GM23338 (cell line): ENCODE results near the gene KRIT1. TPM values are rescaled to one million over a fixed set of nuclear protein-coding genes. Genes with fewer than 3 reads are reported as not detected.
A peak's percentile ranks its signal among the peaks of the same experiment; 100 is the strongest.

Experiments
- ATAC-seq: fragments of 200-7000 bp; cut with Tn5 transposase; 3 replicates; pipeline ENCODE4 v1.9.1; 2020
- DNase-seq: peaks from one replicate; pipeline ENCODE4 v3.0.0-alpha.2; 2015; ENCODE audit warnings: low spot score
- H2AFZ ChIP-seq: fragments of 200-600 bp; sonication (generic); 2 replicates; pipeline ENCODE4 v1.8.0; 2016; ENCODE audit warnings: antibody characterized with exemption, mild to moderate bottlenecking, moderate library complexity
- H3F3A ChIP-seq: fragments of 200-600 bp; sonication (generic); replicated peaks from 2 replicates; pipeline ENCODE4 v1.8.0; 2017; ENCODE audit warnings: antibody characterized with exemption, mixed run types, low read depth
- H3K27ac ChIP-seq: fragments of 200-600 bp; sonication (generic); 2 replicates; pipeline ENCODE4 v1.6.1; 2016; ENCODE audit warnings: low read depth
- H3K27me3 ChIP-seq: fragments of 200-600 bp; sonication (generic); 2 replicates; pipeline ENCODE4 v1.8.0; 2016; ENCODE audit warnings: mild to moderate bottlenecking, mixed run types, moderate library complexity; ENCODE audit not compliant: insufficient read depth
- H3K36me3 ChIP-seq: fragments of 200-600 bp; sonication (generic); 2 replicates; pipeline ENCODE4 v1.8.0; 2016; ENCODE audit warnings: mild to moderate bottlenecking; ENCODE audit not compliant: insufficient read depth
- H3K4me1 ChIP-seq: fragments of 200-600 bp; sonication (generic); 2 replicates; pipeline ENCODE4 v1.8.0; 2016; ENCODE audit warnings: mild to moderate bottlenecking, moderate library complexity; ENCODE audit not compliant: insufficient read depth
- H3K4me2 ChIP-seq: fragments of 200-600 bp; sonication (generic); 2 replicates; pipeline ENCODE4 v1.7.1; 2017; ENCODE audit warnings: mixed run types
- H3K4me3 ChIP-seq: fragments of 200-600 bp; sonication (generic); 2 replicates; pipeline ENCODE4 v1.6.1; 2016; ENCODE audit warnings: mixed run types
- H3K79me2 ChIP-seq: fragments of 200-600 bp; sonication (generic); replicated peaks from 2 replicates; pipeline ENCODE4 v1.8.0; 2017; ENCODE audit warnings: mild to moderate bottlenecking; ENCODE audit not compliant: insufficient read depth
- H3K9me2 ChIP-seq: fragments of 200-600 bp; sonication (generic); 2 replicates; pipeline ENCODE4 v1.8.0; 2017; ENCODE audit not compliant: insufficient read depth
- H4K20me1 ChIP-seq: fragments of 200-600 bp; sonication (generic); replicated peaks from 2 replicates; pipeline ENCODE4 v1.8.0; 2017; ENCODE audit warnings: mild to moderate bottlenecking; ENCODE audit not compliant: insufficient read depth
- H3K27ac Mint-ChIP-seq: 2 replicates; pipeline ENCODE4 v1.8.0; 2020; ENCODE audit warnings: inconsistent platforms, mild to moderate bottlenecking, moderate library complexity, mixed read lengths
- H3K27me3 Mint-ChIP-seq: 3 replicates; pipeline ENCODE4 v1.8.0; 2022; ENCODE audit warnings: low read depth, mild to moderate bottlenecking, moderate library complexity, mixed read lengths, inconsistent platforms; ENCODE audit not compliant: insufficient read depth, poor library complexity
- H3K36me3 Mint-ChIP-seq: 3 replicates; pipeline ENCODE4 v1.8.0; 2021; ENCODE audit warnings: low read depth, mild to moderate bottlenecking, inconsistent platforms, moderate library complexity, mixed read lengths
- H3K4me1 Mint-ChIP-seq: 3 replicates; pipeline ENCODE4 v1.8.0; 2020; ENCODE audit warnings: mild to moderate bottlenecking, inconsistent platforms, mixed read lengths
- H3K4me3 Mint-ChIP-seq: 3 replicates; pipeline ENCODE4 v1.8.0; 2021; ENCODE audit warnings: moderate library complexity, mild to moderate bottlenecking, inconsistent platforms, mixed read lengths
- H3K9me3 Mint-ChIP-seq: 3 replicates; pipeline ENCODE4 v1.8.0; 2020; ENCODE audit warnings: moderate library complexity, mild to moderate bottlenecking, inconsistent platforms, mixed read lengths
- CREB1 ChIP-seq: fragments of 250-450 bp; sonication (Bioruptor Pico); IDR thresholded peaks from 2 replicates; pipeline ENCODE4 v1.5.0; 2020; ENCODE audit warnings: low read depth, mild to moderate bottlenecking, moderate library complexity
- CTCF ChIP-seq, 2 experiments: fragments of 200-600 bp in 1 of 2; sonication (generic) in 1 of 2; conservative IDR thresholded peaks; 2 replicates each; pipeline versions ENCODE4 v1.5.1 to v1.6.1; 2016 to 2017; ENCODE audit warnings: antibody characterized with exemption in 2 of 2, low read depth in 2 of 2, mild to moderate bottlenecking in 2 of 2, moderate library complexity in 1 of 2
- EZH2 ChIP-seq: fragments of 200-600 bp; sonication (generic); IDR thresholded peaks from one replicate; pipeline ENCODE4 v1.8.0; 2017; ENCODE audit warnings: antibody characterized with exemption, mild to moderate bottlenecking, low read depth; ENCODE audit not compliant: unreplicated experiment
- EZH2phosphoT487 ChIP-seq: fragments of 200-600 bp; sonication (generic); IDR thresholded peaks from one replicate; pipeline ENCODE4 v1.8.1; 2018; ENCODE audit warnings: antibody characterized with exemption; ENCODE audit not compliant: unreplicated experiment
- JUNB ChIP-seq: IDR thresholded peaks from one replicate; pipeline ENCODE4 v1.6.1; 2016; ENCODE audit warnings: antibody characterized with exemption; ENCODE audit not compliant: unreplicated experiment
- NANOG ChIP-seq: IDR thresholded peaks from 2 replicates; pipeline ENCODE4 v1.6.1; 2016; ENCODE audit warnings: antibody characterized with exemption, borderline replicate concordance
- POLR2AphosphoS5 ChIP-seq: IDR thresholded peaks from 2 replicates; pipeline ENCODE4 v1.6.1; 2016; ENCODE audit warnings: antibody characterized with exemption, low read depth
- STAT1 ChIP-seq: IDR thresholded peaks from one replicate; pipeline ENCODE4 v1.6.1; 2016; ENCODE audit warnings: antibody characterized with exemption; ENCODE audit not compliant: unreplicated experiment
- ZNF114 ChIP-seq: fragments of 250-450 bp; sonication (Bioruptor Pico); IDR thresholded peaks from 2 replicates; pipeline ENCODE4 v1.5.0; 2020; ENCODE audit warnings: mild to moderate bottlenecking, moderate library complexity
- ZNF331 ChIP-seq: fragments of 250-450 bp; sonication (Bioruptor Pico); IDR thresholded peaks from 2 replicates; pipeline ENCODE4 v1.5.0; 2020; ENCODE audit warnings: low read depth, mild to moderate bottlenecking, moderate library complexity
- ZNF462 ChIP-seq: fragments of 250-450 bp; sonication (Bioruptor Pico); IDR thresholded peaks from 2 replicates; pipeline ENCODE4 v1.5.0; 2020; ENCODE audit warnings: mild to moderate bottlenecking, moderate library complexity
- polyA plus RNA-seq: library from polyadenylated mRNA; unstranded; fragments of >200 nt; fragmentation: Nextera tagmentation; extraction: Ambion mirVana; gene quantifications from 2 replicates; pipeline ENCODE4 v1.2.1, GENCODE V29; 2016
- total RNA-seq: library from RNA; depleted of rRNA; stranded (reverse); fragments of >200 nt; shearing (Covaris generic); gene quantifications from 2 replicates; pipeline ENCODE4 v1.2.3, GENCODE V29; 2014
- TF ChIP-seq, protein P1 (sequence below): IDR thresholded peaks from one replicate; pipeline ENCODE4 v1.6.1; 2018; ENCODE audit warnings: antibody characterized with exemption; ENCODE audit not compliant: unreplicated experiment
- TF ChIP-seq, protein P2 (sequence below): IDR thresholded peaks from 2 replicates; pipeline ENCODE4 v1.6.1; 2016; ENCODE audit warnings: antibody characterized with exemption

The KRIT1 gene
- total and polyA plus RNA-seq, 2 experiments from 2014 or later, result 51.2 to 54.3 TPM

GRCh38 chr7:92293896-92294590, 48.3 kb upstream of the KRIT1 start:
- H3F3A ChIP-seq, result no peaks in the 10 kb centered on the region
- peaks cover 28% of the 10 kb centered on the region for H3K4me1 Mint-ChIP-seq
- H3K4me2 ChIP-seq, result peak overlapping the region; percentile 27; the same call in 1 of the 2 replicates
- H3K27ac ChIP-seq, result no peak overlapping the region
- H3K4me3 ChIP-seq, result no peak overlapping the region
- H3K27me3 ChIP-seq, result no peaks in the 10 kb centered on the region
- no peak for TF ChIP-seq CREB1 (CRISPR knock-in tag)
- no peak for TF ChIP-seq STAT1
- no peak for TF ChIP-seq ZNF331 (CRISPR knock-in tag)
- TF ChIP-seq, protein P1, sequence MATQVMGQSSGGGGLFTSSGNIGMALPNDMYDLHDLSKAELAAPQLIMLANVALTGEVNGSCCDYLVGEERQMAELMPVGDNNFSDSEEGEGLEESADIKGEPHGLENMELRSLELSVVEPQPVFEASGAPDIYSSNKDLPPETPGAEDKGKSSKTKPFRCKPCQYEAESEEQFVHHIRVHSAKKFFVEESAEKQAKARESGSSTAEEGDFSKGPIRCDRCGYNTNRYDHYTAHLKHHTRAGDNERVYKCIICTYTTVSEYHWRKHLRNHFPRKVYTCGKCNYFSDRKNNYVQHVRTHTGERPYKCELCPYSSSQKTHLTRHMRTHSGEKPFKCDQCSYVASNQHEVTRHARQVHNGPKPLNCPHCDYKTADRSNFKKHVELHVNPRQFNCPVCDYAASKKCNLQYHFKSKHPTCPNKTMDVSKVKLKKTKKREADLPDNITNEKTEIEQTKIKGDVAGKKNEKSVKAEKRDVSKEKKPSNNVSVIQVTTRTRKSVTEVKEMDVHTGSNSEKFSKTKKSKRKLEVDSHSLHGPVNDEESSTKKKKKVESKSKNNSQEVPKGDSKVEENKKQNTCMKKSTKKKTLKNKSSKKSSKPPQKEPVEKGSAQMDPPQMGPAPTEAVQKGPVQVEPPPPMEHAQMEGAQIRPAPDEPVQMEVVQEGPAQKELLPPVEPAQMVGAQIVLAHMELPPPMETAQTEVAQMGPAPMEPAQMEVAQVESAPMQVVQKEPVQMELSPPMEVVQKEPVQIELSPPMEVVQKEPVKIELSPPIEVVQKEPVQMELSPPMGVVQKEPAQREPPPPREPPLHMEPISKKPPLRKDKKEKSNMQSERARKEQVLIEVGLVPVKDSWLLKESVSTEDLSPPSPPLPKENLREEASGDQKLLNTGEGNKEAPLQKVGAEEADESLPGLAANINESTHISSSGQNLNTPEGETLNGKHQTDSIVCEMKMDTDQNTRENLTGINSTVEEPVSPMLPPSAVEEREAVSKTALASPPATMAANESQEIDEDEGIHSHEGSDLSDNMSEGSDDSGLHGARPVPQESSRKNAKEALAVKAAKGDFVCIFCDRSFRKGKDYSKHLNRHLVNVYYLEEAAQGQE, result no peak
- no peak for TF ChIP-seq CTCF (conservative IDR thresholded peaks at IDR 0.05; ENCODE audit: low read depth in 2 of 2)
- TF ChIP-seq NANOG, result no peak
- no peak for TF ChIP-seq POLR2AphosphoS5
- no peak for TF ChIP-seq EZH2phosphoT487
- TF ChIP-seq JUNB, result no peak
- no peak for TF ChIP-seq EZH2
- TF ChIP-seq, protein P2, sequence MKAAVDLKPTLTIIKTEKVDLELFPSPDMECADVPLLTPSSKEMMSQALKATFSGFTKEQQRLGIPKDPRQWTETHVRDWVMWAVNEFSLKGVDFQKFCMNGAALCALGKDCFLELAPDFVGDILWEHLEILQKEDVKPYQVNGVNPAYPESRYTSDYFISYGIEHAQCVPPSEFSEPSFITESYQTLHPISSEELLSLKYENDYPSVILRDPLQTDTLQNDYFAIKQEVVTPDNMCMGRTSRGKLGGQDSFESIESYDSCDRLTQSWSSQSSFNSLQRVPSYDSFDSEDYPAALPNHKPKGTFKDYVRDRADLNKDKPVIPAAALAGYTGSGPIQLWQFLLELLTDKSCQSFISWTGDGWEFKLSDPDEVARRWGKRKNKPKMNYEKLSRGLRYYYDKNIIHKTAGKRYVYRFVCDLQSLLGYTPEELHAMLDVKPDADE, result no peak
- no peak for TF ChIP-seq ZNF114 (CRISPR knock-in tag)
- no peak for TF ChIP-seq ZNF462 (CRISPR knock-in tag)
- H3K9me2 ChIP-seq, result no peaks in the 10 kb centered on the region
- DNase-seq (no peak), ATAC-seq (no peak)
- H3K36me3 Mint-ChIP-seq, result no peaks in the 10 kb centered on the region; the same call in 2 of the 3 replicates
- peaks cover 2% of the 10 kb centered on the region for H3K27me3 Mint-ChIP-seq
- no peak overlapping the region for H3K4me3 Mint-ChIP-seq
- H3K79me2 ChIP-seq, result peaks cover 52% of the 10 kb centered on the region
- H3K9me3 Mint-ChIP-seq, result no peaks in the 10 kb centered on the region
- H3K36me3 ChIP-seq, result no peaks in the 10 kb centered on the region
- H3K27ac Mint-ChIP-seq, result no peak overlapping the region; the same call in 1 of the 2 replicates
- 0 out of 2 replicates have a peak, but pooled peaks cover 9% of the 10 kb centered on the region for H4K20me1 ChIP-seq
- H3K4me1 ChIP-seq, result peaks cover 33% of the 10 kb centered on the region
- H2AFZ ChIP-seq, result no peak overlapping the region
